AG09319 (cell line): ENCODE measurements around the gene DNAJC4.

Source experiments
- DNase-seq: peaks from one replicate; pipeline ENCODE4 v3.0.0-alpha.2; 2010; ENCODE audit warnings: low read depth; ENCODE audit errors: extremely low read depth
- CTCF ChIP-seq: IDR thresholded peaks from 2 replicates; pipeline ENCODE4 v1.5.1; 2011; ENCODE audit warnings: low read depth, mild to moderate bottlenecking, inconsistent platforms, low read length, moderate library complexity

The DNAJC4 gene

DNA sequence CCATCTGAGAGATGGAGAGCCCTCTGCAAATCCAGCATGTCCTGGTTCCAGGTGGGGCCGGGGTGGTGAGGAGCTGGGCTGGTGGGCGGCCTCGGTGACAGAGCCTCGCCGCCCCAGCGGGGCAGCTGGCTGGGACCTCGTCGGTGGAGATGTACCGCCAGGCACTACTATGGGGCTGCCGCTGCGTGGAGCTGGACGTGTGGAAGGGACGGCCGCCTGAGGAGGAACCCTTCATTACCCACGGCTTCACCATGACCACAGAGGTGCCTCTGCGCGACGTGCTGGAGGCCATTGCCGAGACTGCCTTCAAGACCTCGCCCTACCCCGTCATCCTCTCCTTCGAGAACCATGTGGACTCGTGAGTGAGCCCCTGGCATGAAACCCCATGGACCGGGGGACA is 28.0 kb downstream of the DNAJC4 start:
- DNase-seq, result no peak
- no peak for TF ChIP-seq CTCF

GRCh38 chr11:64258946-64259532 is 28.7 kb downstream of the DNAJC4 start:
- no peak for TF ChIP-seq CTCF
- DNase-seq, result no peak

DNA sequence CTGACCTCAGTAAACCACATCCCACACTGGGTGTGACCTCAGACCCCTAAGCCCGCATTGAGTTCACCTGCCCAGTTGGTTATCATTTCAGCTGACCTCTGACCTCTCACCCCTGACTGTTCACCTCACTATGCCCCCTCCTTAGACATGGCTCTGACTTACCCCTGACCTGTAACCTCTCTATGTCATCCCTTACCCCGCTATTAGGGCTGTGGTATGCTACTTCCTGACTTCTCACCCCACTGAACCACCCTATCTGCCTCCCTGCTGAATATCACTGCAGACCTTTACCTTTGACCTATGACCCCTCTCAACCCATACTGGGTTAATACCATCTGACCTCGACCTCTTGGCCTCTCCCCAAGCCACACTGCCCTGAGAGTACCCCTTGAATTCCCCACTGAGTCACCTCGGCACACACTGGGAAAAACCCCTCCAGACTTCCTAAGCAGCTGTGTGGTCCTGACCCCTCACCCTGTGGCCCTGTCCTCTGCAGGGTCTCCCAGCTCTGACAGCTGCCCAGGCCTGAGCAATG is 29.3 kb downstream of the DNAJC4 start:
- TF ChIP-seq CTCF, result no peak
- DNase-seq, result no peak

DNA sequence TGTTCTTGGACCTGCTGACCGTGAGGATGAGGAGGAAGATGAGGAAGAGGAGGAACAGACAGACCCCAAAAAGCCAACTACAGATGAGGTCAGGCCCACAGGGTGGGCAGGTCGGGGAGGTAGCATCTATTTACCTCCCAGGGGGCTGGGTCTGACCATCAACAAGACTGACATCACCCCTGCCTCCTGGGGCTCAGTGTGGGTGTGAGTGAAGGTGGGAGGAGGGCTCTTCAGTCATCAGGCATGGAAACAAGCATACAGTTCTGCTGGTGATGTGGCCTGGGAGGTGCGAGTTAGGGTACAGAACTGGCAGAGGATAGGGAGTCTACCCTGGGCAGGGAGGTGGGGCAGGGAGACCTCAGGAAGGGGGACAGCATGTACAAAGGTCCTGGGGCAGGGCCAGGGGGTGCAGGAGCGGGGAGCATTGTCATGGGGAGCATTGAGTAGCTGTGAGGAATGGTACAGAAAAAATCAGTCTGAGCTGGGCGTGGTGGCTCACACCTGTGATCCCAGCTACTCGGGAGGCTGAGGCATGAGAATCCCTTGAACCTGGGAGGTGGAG is 29.9 kb downstream of the DNAJC4 start:
- no peak for TF ChIP-seq CTCF

DNA sequence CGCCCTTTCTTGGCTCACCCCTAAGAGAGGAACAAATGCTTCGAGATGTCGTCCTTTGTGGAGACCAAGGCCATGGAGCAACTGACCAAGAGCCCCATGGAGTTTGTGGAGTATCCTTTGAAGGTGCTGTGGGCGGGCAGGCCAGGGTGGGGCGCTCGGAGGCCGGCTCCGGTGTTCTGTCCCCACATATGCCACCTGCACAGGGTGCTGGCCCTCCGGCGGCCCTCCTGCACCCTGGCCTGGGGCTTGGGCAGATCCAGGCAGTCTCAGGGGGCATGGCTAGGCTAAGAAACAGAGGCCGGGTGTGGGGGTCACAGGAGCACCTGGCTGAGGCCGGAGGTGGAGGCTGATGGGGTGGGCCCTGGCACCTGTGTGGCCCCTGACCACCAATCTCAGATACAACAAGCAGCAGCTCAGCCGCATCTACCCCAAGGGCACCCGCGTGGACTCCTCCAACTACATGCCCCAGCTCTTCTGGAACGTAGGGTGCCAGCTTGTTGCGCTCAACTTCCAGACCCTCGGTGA is 31.3 kb downstream of the DNAJC4 start:
- TF ChIP-seq CTCF, result no peak
- no peak for DNase-seq

More for the DNA sequence above, 29.9 kb downstream of the DNAJC4 start:
- DNase-seq, result no peak

DNA sequence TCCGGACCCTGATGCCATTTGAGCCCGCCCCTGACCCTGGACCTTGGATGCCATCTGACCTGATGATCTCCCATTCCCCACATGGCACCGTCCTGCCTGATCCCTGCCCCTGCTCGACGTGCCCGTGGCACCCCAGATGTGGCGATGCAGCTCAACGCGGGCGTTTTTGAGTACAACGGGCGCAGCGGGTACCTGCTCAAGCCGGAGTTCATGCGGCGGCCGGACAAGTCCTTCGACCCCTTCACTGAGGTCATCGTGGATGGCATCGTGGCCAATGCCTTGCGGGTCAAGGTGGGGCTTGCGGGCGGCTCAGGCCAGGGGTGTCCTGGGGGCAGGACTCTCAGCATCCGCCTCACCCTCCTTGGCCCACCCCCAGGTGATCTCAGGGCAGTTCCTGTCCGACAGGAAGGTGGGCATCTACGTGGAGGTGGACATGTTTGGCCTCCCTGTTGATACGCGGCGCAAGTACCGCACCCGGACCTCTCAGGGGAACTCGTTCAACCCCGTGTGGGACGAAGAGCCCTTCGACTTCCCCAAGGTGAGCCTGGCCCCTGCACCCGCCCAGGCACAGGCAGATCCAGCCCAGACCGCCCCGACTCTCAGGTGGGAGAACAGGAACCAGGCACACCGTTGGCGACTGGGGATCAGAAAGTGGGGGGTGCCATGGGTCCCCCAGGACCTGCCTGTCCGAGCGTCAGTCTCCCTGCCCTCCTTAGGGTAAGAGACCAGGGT is 32.1 kb downstream of the DNAJC4 start:
- TF ChIP-seq CTCF, result no peak
- DNase-seq, result no peak
